ENCODE results near the gene CTSG.
"Not testable (repeated sequence)": the region's sequence is repeated elsewhere in the genome, so short reads cannot be mapped to it uniquely, and the experiment has no call there.

Gene CTSG

DNA sequence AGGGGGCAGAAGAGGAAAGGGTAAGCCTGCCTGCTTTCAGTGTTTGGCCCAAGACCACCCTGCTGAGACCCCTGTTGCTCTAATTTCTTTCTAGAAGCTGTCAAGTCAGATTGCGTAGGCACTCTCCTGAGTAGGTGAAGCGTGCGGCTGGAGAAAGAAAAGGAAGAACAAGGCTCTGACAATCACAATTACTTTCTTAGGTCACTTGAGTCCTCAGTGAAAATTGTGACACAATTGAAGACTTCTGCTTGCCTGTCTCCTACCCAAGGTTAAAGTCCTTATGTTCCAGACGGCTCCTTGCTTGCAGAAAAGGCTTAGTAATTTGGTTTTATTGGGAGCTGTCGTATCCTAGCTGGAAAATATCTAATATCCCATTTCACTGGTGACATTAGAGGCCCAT lies 721 bp upstream of the CTSG start:
- Mint-ChIP-seq H3K27ac (no peak overlapping the region), H3K36me3 (ENCODE audit: low read depth) (no peaks in the 10 kb centered on the region), H3K4me3 (no peak overlapping the region), H3K4me1 (no peaks in the 10 kb centered on the region), H3K27me3 (no peaks in the 10 kb centered on the region), H3K9me3 (no peaks in the 10 kb centered on the region)
- ATAC-seq, result no peak
- DNase-seq, result no peak

DNA sequence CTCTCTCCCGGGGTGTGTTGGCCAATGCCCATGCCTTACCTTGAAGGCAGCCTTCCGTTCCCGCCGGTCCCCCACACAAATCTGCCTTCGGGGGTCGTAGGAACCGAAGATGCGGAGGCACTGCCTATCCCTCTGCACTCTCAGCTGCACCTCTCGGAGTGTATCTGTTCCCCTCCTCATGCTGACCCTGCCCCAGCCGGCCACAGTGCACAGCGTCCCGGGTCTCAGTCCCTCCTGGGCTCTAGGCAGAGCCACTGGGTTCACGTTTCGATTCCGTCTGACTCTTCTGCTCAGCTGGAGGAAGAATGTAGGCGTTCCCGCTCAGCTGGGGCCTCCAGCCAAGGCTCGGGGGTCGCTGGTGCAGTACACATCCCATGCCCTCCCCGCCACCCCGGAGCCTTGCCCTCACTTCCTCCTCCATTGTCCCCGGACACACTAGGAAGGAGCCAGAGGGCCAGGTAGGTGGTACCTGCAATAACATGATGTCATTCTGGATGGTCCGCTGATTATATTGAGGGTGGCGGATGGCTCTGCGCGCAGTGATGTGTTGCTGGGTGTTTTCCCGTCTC lies 1.8 kb downstream of the CTSG start:
- H3K4me3 Mint-ChIP-seq, result no peak overlapping the region
- no peaks in the 10 kb centered on the region for H3K9me3 Mint-ChIP-seq
- no peaks in the 10 kb centered on the region for H3K27me3 Mint-ChIP-seq
- ATAC-seq (no peak), DNase-seq (no peak)
- H3K27ac Mint-ChIP-seq, result no peak overlapping the region
- no peaks in the 10 kb centered on the region for H3K36me3 Mint-ChIP-seq (ENCODE audit: low read depth)
- no peaks in the 10 kb centered on the region for H3K4me1 Mint-ChIP-seq

DNA sequence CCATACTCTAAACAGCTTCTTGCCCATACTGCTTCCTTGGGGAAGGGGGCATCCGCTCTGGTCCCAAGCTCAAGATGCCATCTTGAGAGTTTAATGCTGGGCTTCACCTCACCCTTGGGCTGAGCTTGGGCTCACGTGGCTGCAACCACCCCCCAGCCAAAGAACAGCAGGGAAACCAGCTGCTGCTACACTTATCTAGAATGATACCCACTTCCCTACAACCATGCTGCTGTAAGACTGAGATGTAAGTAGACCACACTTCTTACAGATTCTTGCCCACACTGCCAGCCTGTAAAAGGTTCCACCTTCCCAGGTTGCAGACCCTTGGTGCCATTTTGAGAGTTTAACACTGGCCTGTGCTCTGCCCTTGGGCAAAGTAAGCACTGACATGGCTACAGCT lies 9.7 kb downstream of the CTSG start:
- Mint-ChIP-seq H3K36me3 (ENCODE audit: low read depth) (peaks cover 2% of the 10 kb centered on the region), H3K27ac (no peak overlapping the region), H3K4me1 (no peaks in the 10 kb centered on the region), H3K4me3 (no peak overlapping the region), H3K9me3 (peaks cover 24% of the 10 kb centered on the region), H3K27me3 (peaks cover 2% of the 10 kb centered on the region)
- ATAC-seq, result no peak
- no peak for DNase-seq

GRCh38 chr14:24565766-24566165 lies 10.3 kb downstream of the CTSG start:
- Mint-ChIP-seq H3K27ac (no peak overlapping the region), H3K4me1 (no peaks in the 10 kb centered on the region), H3K36me3 (ENCODE audit: low read depth) (peaks cover 2% of the 10 kb centered on the region), H3K9me3 (peaks cover 24% of the 10 kb centered on the region), H3K4me3 (no peak overlapping the region), H3K27me3 (peaks cover 5% of the 10 kb centered on the region)
- ATAC-seq (no peak), DNase-seq (no peak)

DNA sequence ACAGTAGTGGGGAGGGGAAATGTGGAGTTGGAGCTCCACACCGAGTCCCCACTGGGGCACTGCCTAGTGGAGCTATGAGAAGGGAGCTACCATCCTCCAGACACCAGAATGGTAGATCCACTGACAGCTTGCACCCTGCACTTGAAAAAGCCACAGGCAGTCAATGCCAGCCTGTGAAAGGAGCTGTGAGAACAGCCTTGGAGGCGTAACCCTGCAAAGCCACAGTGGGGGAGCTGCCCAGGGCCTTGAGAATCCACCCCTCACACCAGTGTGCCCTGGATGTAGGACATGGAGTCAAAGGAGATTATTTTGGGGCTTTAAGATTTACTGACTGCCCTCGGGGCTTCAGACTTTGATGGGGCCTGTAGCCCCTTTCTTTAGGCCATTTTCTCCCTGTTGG lies 12.5 kb downstream of the CTSG start:
- H3K27me3 Mint-ChIP-seq, result peaks cover 4% of the 10 kb centered on the region
- H3K9me3 Mint-ChIP-seq, result peaks cover 20% of the 10 kb centered on the region
- no peaks in the 10 kb centered on the region for H3K4me1 Mint-ChIP-seq
- peaks cover 2% of the 10 kb centered on the region for H3K36me3 Mint-ChIP-seq (ENCODE audit: low read depth)
- no peak overlapping the region for H3K4me3 Mint-ChIP-seq
- no peak for DNase-seq
- H3K27ac Mint-ChIP-seq, result no peak overlapping the region
- no peak for ATAC-seq

DNA sequence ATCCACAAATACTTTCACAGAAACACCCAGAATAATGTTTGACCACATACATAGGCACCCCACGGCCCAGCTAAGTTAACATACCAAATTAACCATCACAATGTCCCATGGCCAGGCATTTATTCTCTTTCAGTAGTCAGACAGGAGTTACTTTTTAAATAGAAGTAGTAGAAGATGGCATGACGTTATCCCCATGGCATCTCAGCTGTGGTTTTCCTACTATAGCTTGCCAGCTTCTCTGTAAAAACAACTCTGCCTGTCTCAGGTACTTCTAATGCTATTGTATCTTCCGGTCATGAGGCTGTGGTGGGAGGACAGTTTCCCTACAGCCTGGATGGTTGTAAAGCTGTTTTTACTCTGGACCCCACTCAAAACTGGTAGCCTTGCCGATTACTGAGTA lies 19.3 kb downstream of the CTSG start:
- ATAC-seq (no peak), DNase-seq (no peak)
- Mint-ChIP-seq H3K4me1 (no peaks in the 10 kb centered on the region), H3K4me3 (no peak overlapping the region), H3K27me3 (peaks cover 7% of the 10 kb centered on the region), H3K27ac (no peak overlapping the region), H3K36me3 (ENCODE audit: low read depth) (no peaks in the 10 kb centered on the region), H3K9me3 (peaks cover 11% of the 10 kb centered on the region)

DNA sequence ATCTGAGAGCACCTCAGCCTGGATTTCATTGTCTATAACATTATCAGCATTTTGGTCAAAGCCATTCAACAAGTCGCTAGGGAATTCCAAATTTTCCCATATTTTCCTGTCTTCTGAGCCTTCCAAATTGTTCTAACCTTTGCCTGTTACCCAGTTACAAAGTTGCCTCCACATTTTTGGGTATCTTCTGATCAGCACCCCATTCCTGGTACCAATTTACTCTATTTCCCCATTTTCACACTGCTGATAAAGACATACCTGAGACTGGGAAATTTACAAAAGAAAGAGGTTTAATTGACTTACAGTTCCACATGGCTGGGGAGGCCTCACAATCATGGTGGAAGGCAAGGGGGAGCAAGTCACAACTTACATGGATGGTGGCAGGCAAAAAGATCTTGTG lies 27.0 kb downstream of the CTSG start:
- not testable (repeated sequence) for H3K27me3 Mint-ChIP-seq; DNase-seq; H3K4me3 Mint-ChIP-seq; ATAC-seq; H3K36me3 Mint-ChIP-seq (ENCODE audit: low read depth); H3K4me1 Mint-ChIP-seq; H3K27ac Mint-ChIP-seq
- H3K9me3 Mint-ChIP-seq, result peaks cover 69% of the 10 kb centered on the region

DNA sequence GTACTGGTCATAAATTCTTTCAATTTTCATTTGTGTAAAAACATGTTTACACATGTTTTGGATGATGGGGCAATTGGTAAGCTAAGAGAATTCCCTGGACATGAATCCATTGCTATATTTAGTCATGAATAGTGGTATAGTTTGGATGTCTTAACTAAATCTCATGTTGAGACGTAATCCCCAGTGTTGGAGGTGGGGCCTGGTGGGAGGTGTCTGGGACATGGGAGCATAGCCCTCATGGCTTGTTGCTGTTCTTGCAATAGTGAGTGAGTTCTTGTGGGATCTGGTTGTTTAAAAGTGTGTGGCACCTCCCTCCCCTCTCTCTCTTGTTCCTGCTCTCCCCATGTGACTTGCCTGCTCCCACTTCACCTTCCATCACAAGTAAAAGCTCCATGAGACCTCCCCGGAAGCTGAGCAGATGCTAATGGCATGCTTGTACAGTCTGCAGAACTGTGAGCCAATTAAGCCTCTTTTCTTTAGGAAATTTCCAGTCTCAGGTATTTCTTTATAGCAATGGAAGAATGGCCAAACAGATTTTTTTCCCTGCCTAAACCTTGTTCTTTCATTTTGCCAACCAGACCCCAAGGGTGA lies 33.6 kb downstream of the CTSG start:
- Mint-ChIP-seq H3K4me3 (no peak overlapping the region), H3K36me3 (ENCODE audit: low read depth) (peaks cover 3% of the 10 kb centered on the region), H3K27me3 (peaks cover 2% of the 10 kb centered on the region), H3K9me3 (peaks cover 37% of the 10 kb centered on the region), H3K27ac (no peak overlapping the region), H3K4me1 (no peaks in the 10 kb centered on the region)
- ATAC-seq, result no peak
- DNase-seq, result no peak

DNA sequence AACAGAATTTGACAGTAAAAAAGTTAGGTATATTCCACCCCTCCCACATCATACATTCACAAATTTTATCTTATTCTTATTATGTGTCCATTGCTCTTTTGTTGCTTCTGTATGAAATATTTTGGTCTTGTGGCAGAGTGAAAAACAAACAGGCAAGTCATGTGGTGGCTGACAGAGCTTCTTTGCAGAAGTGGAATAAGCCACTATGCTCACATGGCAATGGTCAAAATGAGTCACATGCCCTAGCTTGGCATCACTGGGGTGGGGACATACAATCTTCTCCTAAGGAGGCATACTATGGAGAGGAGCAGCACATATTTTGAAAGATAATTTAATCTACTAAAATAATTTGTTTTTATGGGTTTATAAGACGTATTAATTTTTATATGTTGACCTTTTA lies 40.3 kb downstream of the CTSG start:
- Mint-ChIP-seq H3K27ac (no peak overlapping the region), H3K9me3 (peaks cover 8% of the 10 kb centered on the region), H3K36me3 (ENCODE audit: low read depth) (no peaks in the 10 kb centered on the region), H3K4me3 (no peak overlapping the region), H3K4me1 (peaks cover 5% of the 10 kb centered on the region), H3K27me3 (peaks cover 2% of the 10 kb centered on the region)
- peak; percentile 9 for DNase-seq
- ATAC-seq, result peak; percentile 88

DNA sequence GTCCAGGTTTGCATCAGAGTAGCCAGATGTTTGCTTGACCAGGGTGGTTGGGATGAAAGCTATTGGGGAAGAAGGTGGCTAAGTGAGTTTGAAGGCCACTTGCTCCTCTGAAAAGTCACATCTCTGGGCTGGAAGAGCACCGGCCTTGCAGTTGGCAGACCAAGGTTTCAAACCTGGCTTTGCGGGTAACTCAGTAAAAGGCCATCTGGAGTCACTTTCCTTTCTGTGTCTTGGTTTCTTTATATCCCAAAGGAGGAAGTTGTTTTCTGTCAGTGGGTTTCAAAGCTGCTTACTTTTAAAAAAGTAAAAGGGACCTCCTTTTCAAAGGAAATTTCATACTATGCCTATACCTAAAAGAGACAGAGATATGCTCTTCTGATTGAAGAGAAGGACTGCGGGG lies 41.8 kb downstream of the CTSG start:
- DNase-seq (no peak), ATAC-seq (no peak)
- H3K27me3 Mint-ChIP-seq, result no peaks in the 10 kb centered on the region
- no peak overlapping the region for H3K27ac Mint-ChIP-seq
- no peak overlapping the region for H3K4me3 Mint-ChIP-seq
- H3K36me3 Mint-ChIP-seq (ENCODE audit: low read depth), result no peaks in the 10 kb centered on the region
- H3K9me3 Mint-ChIP-seq, result peaks cover 3% of the 10 kb centered on the region
- peaks cover 5% of the 10 kb centered on the region for H3K4me1 Mint-ChIP-seq

DNA sequence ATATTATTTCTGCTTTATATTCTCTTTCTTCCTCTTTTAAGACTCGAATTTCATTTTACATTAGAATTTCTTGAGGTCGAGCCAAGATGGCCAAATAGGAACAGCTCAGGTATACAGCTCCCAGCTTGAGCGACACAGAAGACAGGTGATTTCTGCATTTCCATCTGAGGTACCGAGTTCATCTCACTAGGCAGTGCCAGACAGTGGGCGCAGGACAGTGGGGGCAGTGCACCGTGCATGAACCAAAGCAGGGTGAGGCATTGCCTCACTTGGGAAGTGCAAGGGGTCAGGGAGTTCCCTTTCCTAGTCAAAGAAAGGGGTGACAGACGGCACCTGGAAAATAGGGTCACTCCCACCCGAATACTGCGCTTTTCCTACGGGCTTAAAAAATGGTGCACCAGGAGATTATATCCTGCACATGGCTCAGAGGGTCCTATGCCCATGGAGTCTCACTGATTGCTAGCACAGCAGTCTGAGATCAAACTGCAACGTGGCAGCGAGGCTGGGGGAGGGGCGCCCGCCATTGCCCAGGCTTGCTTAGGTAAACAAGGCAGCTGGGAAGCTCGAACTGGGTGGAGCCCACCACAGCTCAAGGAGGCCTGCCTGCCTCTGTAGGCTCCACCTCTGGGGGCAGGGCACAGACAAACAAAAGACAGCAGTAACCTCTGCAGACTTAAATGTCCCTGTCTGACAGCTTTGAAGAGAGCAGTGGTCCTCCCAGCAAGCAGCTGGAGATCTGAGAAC lies 50.0 kb downstream of the CTSG start:
- H3K27me3 Mint-ChIP-seq; H3K4me1 Mint-ChIP-seq; H3K27ac Mint-ChIP-seq; H3K9me3 Mint-ChIP-seq; H3K36me3 Mint-ChIP-seq (ENCODE audit: low read depth); DNase-seq; ATAC-seq; H3K4me3 Mint-ChIP-seq: not testable (repeated sequence)
